Activated CD4-positive, alpha-beta T cell treated with anti-CD3 and anti-CD28 coated beads, Interleukin-2, amount 10 ng/mL, durations not matched to agents 24 days and 14 days (primary cell): ENCODE measurements around the gene NKPD1. TPM values are rescaled to one million over a fixed set of nuclear protein-coding genes. Genes with fewer than 3 reads are reported as not detected.
A peak's percentile ranks its signal among the peaks of the same experiment; 100 is the strongest.

Source experiments
- DNase-seq: peaks from one replicate; pipeline ENCODE4 v3.0.0; 2022
- H3K27ac Mint-ChIP-seq: one replicate; pipeline ENCODE4 v1.8.0; 2022; ENCODE audit warnings: mild to moderate bottlenecking, mixed read lengths
- H3K27me3 Mint-ChIP-seq: one replicate; pipeline ENCODE4 v1.8.0; 2022; ENCODE audit warnings: mixed read lengths
- H3K36me3 Mint-ChIP-seq: one replicate; pipeline ENCODE4 v1.8.0; 2022; ENCODE audit warnings: low read depth, mild to moderate bottlenecking, mixed read lengths
- H3K4me1 Mint-ChIP-seq: one replicate; pipeline ENCODE4 v1.8.0; 2021; ENCODE audit warnings: mixed read lengths
- H3K4me3 Mint-ChIP-seq: one replicate; pipeline ENCODE4 v1.8.0; 2022; ENCODE audit warnings: mild to moderate bottlenecking, moderate library complexity, mixed read lengths
- H3K9me3 Mint-ChIP-seq: one replicate; pipeline ENCODE4 v1.8.0; 2021; ENCODE audit warnings: mixed read lengths
- intact Hi-C: fragments of 100-400 bp; cut with micrococcal nuclease; formaldehyde crosslinking; loops from one replicate; pipeline ENCODE4 v1.15.1; 2023
- total RNA-seq: library from RNA; stranded (reverse); gene quantifications from 2 replicates; pipeline ENCODE4 v1.2.3, GENCODE V29; 2022

The NKPD1 gene
- total RNA-seq, 1 donor from 2014 or later: 0.16 TPM

DNA sequence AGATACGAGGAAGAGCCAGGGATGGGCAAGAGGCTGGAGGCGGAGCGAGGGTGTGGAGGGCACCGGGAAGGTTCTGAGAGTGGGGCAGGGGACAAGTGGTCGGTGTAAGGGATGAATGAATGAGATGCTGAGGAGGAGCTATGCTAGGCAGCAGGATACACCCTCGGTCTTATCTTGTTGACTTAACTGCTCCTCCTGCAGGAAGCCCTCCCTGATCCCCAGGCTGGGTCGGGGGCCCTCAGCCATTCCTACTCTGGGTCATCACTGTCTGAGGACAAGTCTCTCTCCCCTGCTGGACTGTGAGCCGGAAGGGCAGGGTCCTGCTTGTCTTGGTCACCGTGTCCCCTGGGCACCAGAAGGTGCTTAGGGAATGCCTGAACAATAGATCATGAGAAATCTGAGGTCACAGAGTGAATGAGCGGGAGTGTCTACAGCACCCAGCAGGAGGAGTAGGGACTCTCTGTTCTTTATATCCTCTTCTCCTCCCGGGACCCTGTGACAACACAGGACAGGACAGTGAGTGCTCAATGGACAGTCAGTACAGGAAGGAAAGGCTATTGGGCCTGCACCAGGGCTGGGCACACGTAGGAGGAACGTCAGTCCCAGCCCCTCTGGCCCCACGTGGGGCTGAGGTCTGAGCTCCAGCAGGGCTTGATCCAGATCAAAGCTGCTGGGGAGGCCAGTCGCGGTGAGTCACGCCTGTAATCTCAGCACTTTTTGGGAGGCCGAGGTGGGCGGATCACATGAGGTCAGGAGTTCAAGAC, 6.5 kb downstream of the NKPD1 start:
- H3K36me3 Mint-ChIP-seq: peaks cover 9% of the 10 kb centered on the region
- intact Hi-C loops: no loop called here
- no peak for DNase-seq
- H3K27ac Mint-ChIP-seq: peak overlapping the region; percentile 62
- no peaks in the 10 kb centered on the region for H3K9me3 Mint-ChIP-seq
- H3K4me3 Mint-ChIP-seq: peak overlapping the region; percentile 50
- peaks cover 16% of the 10 kb centered on the region for H3K4me1 Mint-ChIP-seq
- peaks cover 26% of the 10 kb centered on the region for H3K27me3 Mint-ChIP-seq

DNA sequence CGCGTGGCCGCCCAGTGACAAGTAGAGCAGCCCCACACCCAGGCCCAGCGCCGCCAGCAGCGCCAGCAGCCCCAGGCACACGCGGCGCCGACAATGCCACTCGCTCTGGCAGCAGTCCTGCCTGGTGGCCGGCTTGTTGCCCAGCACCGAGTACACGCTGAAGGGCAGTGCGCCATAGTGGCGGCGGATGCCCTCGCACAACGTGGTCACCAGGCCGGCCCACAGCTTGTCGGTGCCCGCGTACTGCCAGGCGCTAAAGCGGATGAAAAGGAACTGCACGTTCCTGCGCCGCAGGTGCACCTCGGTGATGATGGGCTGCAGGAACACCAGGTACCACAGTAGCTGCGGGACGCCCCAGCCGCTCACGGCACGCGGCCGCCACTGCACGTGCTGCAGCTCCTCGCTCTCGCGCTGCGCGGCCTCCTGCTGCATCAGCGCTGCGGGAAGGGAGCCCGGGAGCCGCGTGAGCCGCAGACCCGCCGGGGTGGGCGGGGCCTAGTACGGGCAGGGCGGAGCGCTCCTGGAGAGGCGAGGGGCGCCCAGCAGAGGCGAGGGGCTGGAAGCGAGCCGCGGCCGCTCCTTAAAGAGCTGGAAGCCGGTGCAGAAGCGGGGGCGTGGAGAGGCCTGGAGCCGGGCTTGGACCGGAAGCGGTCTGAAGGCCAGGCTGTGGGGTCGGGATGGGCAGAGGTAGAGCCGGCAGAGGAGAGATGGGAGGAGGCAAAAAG, 7.3 kb downstream of the NKPD1 start:
- peaks cover 26% of the 10 kb centered on the region for H3K27me3 Mint-ChIP-seq
- H3K27ac Mint-ChIP-seq: peak overlapping the region; percentile 62
- H3K4me3 Mint-ChIP-seq: peak overlapping the region; percentile 76
- DNase-seq: peak; percentile 80
- H3K36me3 Mint-ChIP-seq: peaks cover 9% of the 10 kb centered on the region
- H3K9me3 Mint-ChIP-seq: no peaks in the 10 kb centered on the region
- peaks cover 18% of the 10 kb centered on the region for H3K4me1 Mint-ChIP-seq
- intact Hi-C loops: no loop called here

DNA sequence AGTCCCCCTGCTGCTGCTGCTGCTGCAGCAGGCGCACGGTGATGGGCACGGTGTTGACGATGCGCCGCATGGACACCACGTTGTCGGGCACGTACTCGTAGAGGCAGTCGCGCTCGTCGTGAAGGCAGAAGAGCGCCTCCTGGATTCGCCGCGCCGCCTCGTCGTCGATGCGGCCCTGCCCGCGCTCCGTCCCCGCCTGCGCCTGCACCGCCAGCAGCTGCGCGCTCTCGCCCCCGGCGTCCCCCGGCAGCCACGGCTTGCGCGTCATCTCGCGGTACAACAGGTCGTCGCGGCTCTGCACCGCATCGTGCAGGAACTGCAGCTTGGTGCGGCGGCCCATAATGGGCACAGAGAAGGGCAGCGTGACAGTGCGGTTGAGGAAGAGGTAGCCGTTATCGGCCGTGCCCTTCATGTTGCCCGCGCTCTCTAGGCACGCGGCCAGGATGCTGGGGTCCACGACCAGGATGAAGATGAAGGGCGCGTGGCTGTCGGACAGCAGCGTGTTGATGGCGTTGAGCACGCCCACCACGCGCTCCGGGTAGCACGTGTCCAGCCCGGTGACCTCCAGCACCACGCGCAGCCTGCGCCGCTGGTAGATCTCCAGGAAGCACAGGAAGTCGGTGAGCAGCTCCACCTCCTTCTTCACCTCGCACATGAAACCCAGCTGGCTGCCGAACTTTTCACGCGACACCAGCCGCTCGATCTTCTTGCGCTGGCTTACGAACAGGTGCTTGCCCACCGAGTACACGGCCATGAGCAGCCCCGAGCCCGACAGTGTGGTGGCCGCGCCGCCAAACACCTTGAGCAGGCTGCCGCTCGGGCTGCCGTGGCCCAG, 8.1 kb downstream of the NKPD1 start:
- Mint-ChIP-seq H3K4me3 (peak overlapping the region; percentile 76), H3K9me3 (no peaks in the 10 kb centered on the region), H3K36me3 (peaks cover 9% of the 10 kb centered on the region), H3K27me3 (peaks cover 22% of the 10 kb centered on the region), H3K4me1 (peaks cover 16% of the 10 kb centered on the region), H3K27ac (peak overlapping the region; percentile 60)
- DNase-seq: peak; percentile 85
- intact Hi-C loops: no loop called here

DNA sequence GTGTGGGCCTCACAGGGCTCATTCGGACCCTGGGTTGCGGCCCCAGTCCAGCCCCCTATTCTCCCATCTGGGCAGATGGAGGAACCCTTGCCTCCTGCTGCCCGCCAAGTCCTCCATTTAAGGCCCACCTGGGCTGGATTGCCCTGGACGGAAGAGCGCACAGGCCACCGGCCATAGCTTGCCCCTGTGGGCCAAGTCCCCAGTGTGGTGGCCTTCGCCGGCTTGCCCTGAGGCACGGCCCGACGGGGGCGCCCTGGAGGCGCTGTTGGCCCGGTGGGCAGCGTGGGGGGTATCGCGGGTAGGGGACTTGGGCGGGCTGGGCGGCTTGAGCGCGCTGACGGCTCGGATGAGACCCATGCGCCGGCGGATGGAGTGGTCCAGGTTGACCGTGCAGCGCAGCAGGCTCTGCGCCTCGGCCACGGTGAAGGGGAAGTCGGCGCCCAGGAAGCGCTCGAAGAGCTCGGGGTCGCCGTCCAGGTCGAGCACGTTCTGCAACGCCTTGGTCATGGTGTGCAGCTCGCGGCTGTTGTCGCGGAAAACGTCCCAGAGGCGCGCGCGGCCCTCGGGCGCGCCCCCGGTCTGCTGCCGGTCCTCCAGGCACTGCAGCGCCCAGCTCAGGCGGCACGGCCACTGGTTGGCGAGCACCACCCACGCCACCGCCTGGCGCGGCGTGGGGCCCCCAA, 8.8 kb downstream of the NKPD1 start:
- Mint-ChIP-seq H3K36me3 (peaks cover 9% of the 10 kb centered on the region), H3K27ac (peak overlapping the region; percentile 25), H3K27me3 (peaks cover 22% of the 10 kb centered on the region), H3K4me1 (peaks cover 16% of the 10 kb centered on the region), H3K9me3 (no peaks in the 10 kb centered on the region), H3K4me3 (peak overlapping the region; percentile 62)
- intact Hi-C loops: no loop called here
- DNase-seq: no peak

DNA sequence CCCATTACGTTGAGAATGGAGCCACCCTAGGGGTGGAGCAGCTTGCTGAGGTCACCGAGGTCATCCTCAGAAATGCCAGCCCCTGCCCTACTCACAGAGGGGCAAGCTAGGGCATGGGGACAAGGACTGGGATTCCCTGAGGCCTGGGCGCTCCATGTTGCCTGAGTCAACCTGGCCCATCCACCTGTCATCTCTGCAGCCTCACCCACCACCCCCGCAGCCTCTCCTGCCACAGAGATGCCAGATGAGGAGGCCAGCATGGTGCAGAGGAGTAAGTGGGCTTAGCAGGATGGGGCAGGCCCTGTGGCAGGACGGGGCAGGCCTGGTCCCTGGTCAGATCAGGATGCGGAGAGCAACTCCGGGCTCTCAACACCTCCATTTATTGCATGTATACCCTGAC, 9.5 kb downstream of the NKPD1 start:
- Mint-ChIP-seq H3K4me3 (no peak overlapping the region), H3K4me1 (peaks cover 16% of the 10 kb centered on the region), H3K27me3 (peaks cover 22% of the 10 kb centered on the region), H3K36me3 (peaks cover 9% of the 10 kb centered on the region), H3K9me3 (no peaks in the 10 kb centered on the region), H3K27ac (no peak overlapping the region)
- intact Hi-C loops: no loop called here
- DNase-seq: no peak

DNA sequence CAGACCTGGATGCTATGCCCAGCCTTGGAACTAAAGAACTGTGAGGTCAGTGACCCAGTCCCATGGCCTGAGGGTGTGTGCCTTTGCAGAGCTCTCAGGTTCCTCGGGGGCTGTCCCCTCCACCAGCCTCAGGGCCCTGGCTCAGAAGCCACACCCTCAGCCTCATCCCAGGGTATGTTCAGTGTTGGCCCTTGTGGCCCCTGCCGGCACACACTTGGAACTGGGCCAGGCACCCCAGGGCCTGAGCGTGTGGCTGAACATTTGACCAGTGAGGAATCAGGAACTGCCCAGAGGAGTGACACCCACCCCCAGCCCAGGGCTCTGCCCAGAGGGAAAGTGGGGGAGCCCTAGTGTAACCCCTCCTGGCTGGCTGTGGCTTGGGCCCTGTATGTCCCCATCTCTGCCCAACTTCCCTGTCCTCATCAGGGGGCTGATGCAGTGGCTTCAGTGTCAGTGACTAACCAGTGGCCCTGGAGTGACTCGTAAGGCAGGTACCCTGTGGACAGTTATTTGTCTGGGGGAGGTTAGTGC, 10.0 kb downstream of the NKPD1 start:
- intact Hi-C loops: no loop called here
- Mint-ChIP-seq H3K27ac (no peak overlapping the region), H3K27me3 (peaks cover 22% of the 10 kb centered on the region), H3K4me3 (no peak overlapping the region), H3K36me3 (peaks cover 12% of the 10 kb centered on the region), H3K9me3 (no peaks in the 10 kb centered on the region), H3K4me1 (peaks cover 16% of the 10 kb centered on the region)
- no peak for DNase-seq

DNA sequence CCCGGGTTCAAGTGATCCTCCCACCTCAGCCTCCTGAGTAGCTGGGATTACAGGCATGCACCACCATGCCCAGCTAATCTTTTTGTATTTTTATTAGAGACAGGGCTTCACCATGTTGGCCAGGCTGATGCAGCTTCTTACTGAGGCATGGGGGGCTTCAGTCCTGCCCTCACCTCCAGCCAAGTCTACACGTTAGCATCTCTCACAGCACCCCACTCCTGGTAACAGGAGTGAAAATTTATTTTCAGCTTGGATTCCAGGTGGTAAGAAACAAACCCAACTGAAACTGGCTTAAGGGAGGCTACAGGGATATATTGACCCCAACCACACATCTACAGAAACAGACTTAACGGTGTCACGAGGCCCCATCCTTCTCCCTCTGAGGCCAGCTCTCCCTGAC, 10.6 kb downstream of the NKPD1 start:
- Mint-ChIP-seq H3K27me3 (peaks cover 19% of the 10 kb centered on the region), H3K9me3 (no peaks in the 10 kb centered on the region), H3K4me1 (peaks cover 16% of the 10 kb centered on the region), H3K36me3 (peaks cover 12% of the 10 kb centered on the region), H3K4me3 (no peak overlapping the region), H3K27ac (no peak overlapping the region)
- intact Hi-C loops: no loop called here
- DNase-seq: no peak

DNA sequence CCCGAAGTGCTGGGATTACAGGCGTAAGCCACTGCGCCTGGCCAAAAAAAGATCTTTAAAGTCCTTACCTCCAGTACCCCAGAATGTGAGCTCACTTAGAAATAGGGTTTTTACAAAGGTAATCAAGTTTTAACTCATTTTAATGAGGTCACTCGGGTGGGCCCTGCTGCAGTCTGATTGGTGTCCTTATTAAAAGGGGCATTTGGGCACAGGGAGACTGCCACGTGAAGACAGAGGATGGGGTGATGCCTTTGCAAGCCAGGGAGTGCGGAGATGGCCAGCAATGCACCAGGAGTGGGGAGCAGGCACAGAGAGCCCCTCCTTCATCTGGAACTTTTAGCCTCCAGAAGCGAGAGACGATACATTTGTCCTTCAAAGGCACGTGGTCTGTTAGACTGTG, 11.7 kb downstream of the NKPD1 start:
- no peaks in the 10 kb centered on the region for H3K9me3 Mint-ChIP-seq
- intact Hi-C loops: no loop called here
- H3K36me3 Mint-ChIP-seq: peaks cover 12% of the 10 kb centered on the region
- peaks cover 12% of the 10 kb centered on the region for H3K4me1 Mint-ChIP-seq
- H3K27me3 Mint-ChIP-seq: peaks cover 15% of the 10 kb centered on the region
- DNase-seq: no peak
- no peak overlapping the region for H3K4me3 Mint-ChIP-seq
- no peak overlapping the region for H3K27ac Mint-ChIP-seq

DNA sequence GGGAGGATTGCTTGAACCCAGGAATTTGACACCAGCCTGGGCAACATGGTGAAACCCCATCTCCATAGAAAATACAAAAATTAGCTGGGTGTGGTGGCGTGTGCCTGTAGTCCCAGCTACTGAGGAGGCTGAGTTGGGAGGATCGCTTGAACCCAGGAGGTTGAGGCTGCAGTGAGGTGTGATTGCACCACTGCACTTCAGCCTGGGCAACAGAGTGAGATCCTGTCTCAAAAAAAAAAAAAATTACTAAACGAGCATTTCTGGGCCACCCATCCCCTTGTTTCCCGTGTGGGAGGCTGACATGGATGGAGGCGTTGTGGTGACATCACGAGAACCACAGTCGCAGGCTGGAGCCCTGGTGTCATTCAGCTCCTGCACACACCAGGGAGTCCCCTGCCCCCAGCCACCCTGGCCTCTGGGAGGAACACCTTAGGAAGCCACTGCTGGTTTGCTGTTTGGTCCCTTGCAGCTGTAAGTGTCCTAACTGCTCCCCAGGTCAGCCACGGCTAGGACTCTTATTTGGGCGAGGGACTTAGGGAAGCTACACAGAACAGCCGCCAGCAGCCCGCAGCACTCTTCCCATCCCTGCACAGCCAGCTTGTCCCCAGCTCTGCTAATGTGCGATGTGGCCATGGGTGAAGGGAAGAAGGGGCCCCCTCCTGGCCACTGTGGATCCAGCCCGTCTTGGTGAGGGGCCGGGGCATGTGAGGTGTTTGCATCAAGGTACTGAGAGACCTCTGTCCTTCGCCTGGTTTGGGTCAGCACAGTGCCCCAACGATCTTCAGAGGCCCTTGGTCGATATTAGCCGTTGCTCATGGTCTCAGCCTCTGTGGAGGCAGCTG, 12.7 kb downstream of the NKPD1 start:
- DNase-seq: no peak
- Mint-ChIP-seq H3K9me3 (no peaks in the 10 kb centered on the region), H3K27ac (no peak overlapping the region), H3K4me1 (peaks cover 8% of the 10 kb centered on the region), H3K36me3 (peaks cover 9% of the 10 kb centered on the region), H3K4me3 (no peak overlapping the region), H3K27me3 (peaks cover 10% of the 10 kb centered on the region)
- intact Hi-C loops: no loop called here

DNA sequence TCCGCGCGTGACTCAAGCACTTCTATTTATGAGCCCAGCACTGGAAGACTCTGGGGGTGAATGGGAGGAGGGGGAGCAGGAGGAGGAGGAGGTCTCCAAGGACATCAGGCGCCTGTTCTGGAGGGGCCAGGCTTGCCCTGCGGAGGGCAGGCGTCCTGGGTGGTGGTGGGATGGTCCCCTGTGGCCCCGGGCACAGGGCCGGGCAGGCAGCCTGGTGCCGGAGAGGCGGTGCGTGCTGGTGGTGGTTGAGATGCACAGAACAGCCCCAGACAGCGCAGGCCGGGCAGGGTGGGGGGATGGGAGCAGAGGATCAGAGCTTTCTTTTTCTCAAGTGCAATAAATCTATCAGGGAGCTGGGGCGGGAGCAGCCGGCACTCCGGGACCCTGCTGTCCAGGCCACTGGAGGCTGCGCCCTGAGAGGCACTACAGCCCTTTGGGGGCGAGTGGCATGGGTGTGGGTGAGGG, 14.0 kb downstream of the NKPD1 start:
- Mint-ChIP-seq H3K27me3 (peaks cover 5% of the 10 kb centered on the region), H3K36me3 (peaks cover 9% of the 10 kb centered on the region), H3K4me3 (no peak overlapping the region), H3K4me1 (peaks cover 4% of the 10 kb centered on the region), H3K27ac (no peak overlapping the region), H3K9me3 (no peaks in the 10 kb centered on the region)
- intact Hi-C loops: no loop called here
- no peak for DNase-seq

DNA sequence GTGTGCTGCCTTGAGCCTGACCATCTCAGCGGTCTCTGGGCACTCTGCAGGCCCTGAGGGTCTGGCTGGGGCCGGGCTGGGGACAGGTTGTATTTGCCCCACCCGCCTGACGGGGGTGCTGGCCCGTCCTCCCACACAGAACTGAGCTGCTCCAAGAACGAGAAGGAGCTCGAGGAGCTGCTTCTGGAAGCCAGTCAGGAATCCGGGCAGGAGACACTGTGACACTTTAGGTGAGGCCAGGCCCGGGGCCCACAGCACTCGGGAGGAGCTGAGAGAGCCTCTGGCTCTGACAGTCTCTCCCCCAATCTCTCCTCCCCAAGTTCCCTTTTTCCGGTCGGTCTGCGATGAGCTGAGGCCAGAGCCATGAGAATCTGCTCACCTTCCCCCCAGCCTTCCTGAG, 14.5 kb downstream of the NKPD1 start:
- no peaks in the 10 kb centered on the region for H3K9me3 Mint-ChIP-seq
- no peak for DNase-seq
- peaks cover under 1% of the 10 kb centered on the region for H3K27me3 Mint-ChIP-seq
- intact Hi-C loops: no loop called here
- H3K36me3 Mint-ChIP-seq: peaks cover 9% of the 10 kb centered on the region
- H3K4me1 Mint-ChIP-seq: peaks cover 4% of the 10 kb centered on the region
- no peak overlapping the region for H3K27ac Mint-ChIP-seq
- no peak overlapping the region for H3K4me3 Mint-ChIP-seq

DNA sequence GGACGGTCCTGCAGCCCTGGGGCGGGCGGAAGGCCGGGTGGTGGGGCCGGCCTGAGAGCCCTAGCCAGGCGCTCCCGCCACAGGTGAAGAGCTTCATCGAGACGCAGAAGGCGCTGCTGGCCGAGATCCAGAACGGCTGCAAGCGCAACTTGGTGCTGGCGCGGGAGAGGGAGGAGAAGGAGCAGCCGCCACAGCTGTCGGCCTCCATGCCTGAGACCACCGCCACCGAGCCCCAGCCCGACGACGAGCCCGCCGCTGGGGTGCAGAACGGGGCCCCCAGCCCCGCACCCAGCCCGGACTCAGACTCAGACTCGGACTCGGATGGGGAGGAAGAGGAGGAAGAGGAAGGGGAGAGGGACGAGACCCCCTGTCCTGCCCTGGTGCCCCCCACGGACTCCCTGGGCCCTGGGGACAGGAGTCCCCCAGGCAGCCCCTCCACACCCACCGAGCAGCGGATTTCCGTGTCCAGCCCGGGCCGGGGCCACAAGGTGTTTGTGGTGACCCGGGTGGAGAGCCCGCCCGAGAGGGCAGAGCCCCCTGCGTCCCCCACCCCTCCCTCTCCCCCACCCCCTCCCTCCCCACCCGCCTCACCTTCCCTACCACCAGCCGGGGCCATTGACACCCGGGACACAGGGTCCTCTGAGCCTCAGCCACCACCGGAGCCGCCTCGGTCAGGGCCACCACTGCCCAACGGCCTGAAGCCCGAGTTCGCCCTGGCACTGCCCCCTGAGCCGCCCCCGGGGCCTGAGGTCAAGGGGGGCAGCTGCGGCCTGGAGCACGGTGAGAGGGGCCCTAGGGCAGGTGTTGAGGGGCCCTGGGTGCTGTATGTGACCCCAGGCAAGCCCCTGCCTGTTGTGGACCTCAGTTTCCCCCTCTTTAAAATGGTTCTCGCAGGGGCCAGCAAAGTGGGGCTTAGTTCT, 15.3 kb downstream of the NKPD1 start:
- Mint-ChIP-seq H3K4me3 (no peak overlapping the region), H3K27me3 (no peaks in the 10 kb centered on the region), H3K27ac (no peak overlapping the region), H3K36me3 (peaks cover 9% of the 10 kb centered on the region), H3K9me3 (no peaks in the 10 kb centered on the region), H3K4me1 (peaks cover 4% of the 10 kb centered on the region)
- no peak for DNase-seq
- intact Hi-C loops: no loop called here
